Measurements from ENCODE around the gene FAM234B. TPM values are rescaled to one million over a fixed set of nuclear protein-coding genes. Genes with fewer than 3 reads are reported as not detected.

Gene FAM234B
- total and polyA plus RNA-seq, 2 donors (not counting 1 experiment from before 2014, with no cell fraction given): 2.6 to 8.2 TPM

GRCh38 chr12:13090054-13090453, 45.9 kb downstream of the FAM234B start:
- Histone ChIP-seq H3K27me3 (replicated peaks in 1 of 4; ENCODE audit: control extremely low read depth in 1 of 4, control insufficient read depth in 3 of 4, insufficient read depth in 4 of 4, low read length in 3 of 4) (no peaks in the 10 kb centered on the region), H3K9me3 (ENCODE audit: control extremely low read depth in 1 of 3, control insufficient read depth in 2 of 3, insufficient read depth in 1 of 3, low read length in 2 of 3) (no peaks in the 10 kb centered on the region), H3K4me2 (replicated peaks; ENCODE audit: low read depth, low read length, poor library complexity, severe bottlenecking) (peak overlapping the region; percentile 46), H3K27ac (ENCODE audit: low read length in 2 of 2) (no peak overlapping the region), H3K4me1 (ENCODE audit: control insufficient read depth in 2 of 2, insufficient read depth in 2 of 2, low read length in 2 of 2) (peaks cover 8 to 14% of the 10 kb centered on the region in 2 donors), H3K9ac (ENCODE audit: low read length) (no peak overlapping the region), H4K20me1 (ENCODE audit: control insufficient read depth, insufficient read depth, low read length, poor library complexity, severe bottlenecking) (no peaks in the 10 kb centered on the region), H2AFZ (ENCODE audit: insufficient read depth, low read depth, low read length, poor library complexity, severe bottlenecking) (no peak overlapping the region), H3K79me2 (ENCODE audit: control insufficient read depth, insufficient read depth, low read length) (no peaks in the 10 kb centered on the region), H3K4me3 (ENCODE audit: control extremely low read depth in 1 of 5, extremely low read depth in 1 of 5, insufficient read depth in 1 of 5, low read depth in 2 of 5, low read length in 4 of 5) (no peak overlapping the region), H3K36me3 (replicated peaks in 1 of 2; ENCODE audit: control extremely low read depth in 1 of 2, control insufficient read depth in 1 of 2, extremely low read depth in 1 of 2, insufficient read depth in 2 of 2, low read length in 1 of 2) (no peaks in the 10 kb centered on the region)
- no peaks in the 10 kb centered on the region for H3K27me3 Mint-ChIP-seq
- ChIA-PET POLR2A (no interaction called here), CTCF (interaction anchor here (1.4 kb wide), 1 partner anchor 123 kb away, joined by 8 read pairs; no protein-coding TSS in a partner anchor)
- H3K4me3 Mint-ChIP-seq: no peak overlapping the region
- H3K27ac Mint-ChIP-seq: no peak overlapping the region
- peaks cover 12% of the 10 kb centered on the region for H3K4me1 Mint-ChIP-seq
- H3K9me3 Mint-ChIP-seq (ENCODE audit: insufficient read depth): no peaks in the 10 kb centered on the region
- ATAC-seq (ENCODE audit: low read depth) (no peak), DNase-seq (no peak)
- WGBS (ENCODE audit: insufficient coverage): 60% methylated on average over 3 of the region's 4 CpGs
- TF ChIP-seq EZH2 (IDR thresholded peaks at IDR 0.05; ENCODE audit: borderline replicate concordance, insufficient read depth, low read depth, low read length, poor library complexity, severe bottlenecking) (no peak), CTCF (IDR thresholded peaks at IDR 0.05) (no peak)
- intact Hi-C loops (cut with micrococcal nuclease): no loop called here

DNA sequence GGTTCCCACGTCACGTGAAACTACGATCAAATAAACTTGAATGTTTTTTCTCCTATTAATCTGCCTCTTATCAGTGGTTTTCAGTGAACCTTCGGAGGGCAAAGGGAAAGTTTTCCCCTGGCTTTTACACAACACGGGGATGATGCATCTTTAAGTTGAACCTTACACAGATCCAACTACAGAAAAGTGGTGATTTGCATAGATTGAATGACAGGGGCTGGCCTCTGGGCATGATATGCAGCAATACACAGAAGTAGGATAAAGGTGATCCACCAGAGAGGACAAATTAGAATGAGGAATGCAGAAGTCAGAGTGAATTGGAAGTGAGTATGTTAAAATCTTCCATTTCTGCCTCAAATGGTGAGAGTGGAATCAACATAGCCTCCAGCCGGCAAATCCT, 47.7 kb downstream of the FAM234B start:
- no peak overlapping the region for H2AFZ ChIP-seq (ENCODE audit: insufficient read depth, low read depth, low read length, poor library complexity, severe bottlenecking)
- H3K9me3 ChIP-seq (ENCODE audit: control extremely low read depth in 1 of 3, control insufficient read depth in 2 of 3, insufficient read depth in 1 of 3, low read length in 2 of 3): no peaks in the 10 kb centered on the region
- H3K27ac ChIP-seq (ENCODE audit: low read length in 2 of 2): no peak overlapping the region
- WGBS (ENCODE audit: insufficient coverage): 100% methylated on average over 4 of the region's 6 CpGs
- no peak for DNase-seq
- intact Hi-C loops (cut with micrococcal nuclease): no loop called here
- H3K27ac Mint-ChIP-seq: no peak overlapping the region
- no peak for ATAC-seq (ENCODE audit: low read depth)
- H3K9me3 Mint-ChIP-seq (ENCODE audit: insufficient read depth): no peaks in the 10 kb centered on the region
- TF ChIP-seq CTCF (IDR thresholded peaks at IDR 0.05) (no peak), EZH2 (IDR thresholded peaks at IDR 0.05; ENCODE audit: borderline replicate concordance, insufficient read depth, low read depth, low read length, poor library complexity, severe bottlenecking) (no peak)
- no peak overlapping the region for H3K4me3 Mint-ChIP-seq
- ChIA-PET CTCF (no interaction called here), POLR2A (no interaction called here)
- H3K9ac ChIP-seq (ENCODE audit: low read length): no peak overlapping the region
- H3K79me2 ChIP-seq (ENCODE audit: control insufficient read depth, insufficient read depth, low read length): no peaks in the 10 kb centered on the region
- H3K27me3 Mint-ChIP-seq: no peaks in the 10 kb centered on the region
- peaks cover 8 to 14% of the 10 kb centered on the region in 2 donors for H3K4me1 ChIP-seq (ENCODE audit: control insufficient read depth in 2 of 2, insufficient read depth in 2 of 2, low read length in 2 of 2)
- H3K36me3 ChIP-seq (replicated peaks in 1 of 2; ENCODE audit: control extremely low read depth in 1 of 2, control insufficient read depth in 1 of 2, extremely low read depth in 1 of 2, insufficient read depth in 2 of 2, low read length in 1 of 2): no peaks in the 10 kb centered on the region
- H4K20me1 ChIP-seq (ENCODE audit: control insufficient read depth, insufficient read depth, low read length, poor library complexity, severe bottlenecking): no peaks in the 10 kb centered on the region
- H3K4me2 ChIP-seq (replicated peaks; ENCODE audit: low read depth, low read length, poor library complexity, severe bottlenecking): no peak overlapping the region
- no peaks in the 10 kb centered on the region for H3K27me3 ChIP-seq (replicated peaks in 1 of 4; ENCODE audit: control extremely low read depth in 1 of 4, control insufficient read depth in 3 of 4, insufficient read depth in 4 of 4, low read length in 3 of 4)
- H3K4me3 ChIP-seq (ENCODE audit: control extremely low read depth in 1 of 5, extremely low read depth in 1 of 5, insufficient read depth in 1 of 5, low read depth in 2 of 5, low read length in 4 of 5): no peak overlapping the region
- peaks cover 12% of the 10 kb centered on the region for H3K4me1 Mint-ChIP-seq
